A673 (cell line): ENCODE data around the gene AGMO.

ENCODE experiments used
- EZH2 ChIP-seq: fragments of 200-600 bp; sonication (generic); IDR thresholded peaks from 2 replicates; pipeline ENCODE4 v1.6.1; 2017; ENCODE audit warnings: borderline replicate concordance, low read depth, mild to moderate bottlenecking, mixed read lengths, antibody characterized with exemption, low read length; ENCODE audit not compliant: poor library complexity, severe bottlenecking
- TF ChIP-seq, protein P1 (sequence below): fragments of 300-800, 200-600 bp; sonication (generic); conservative IDR thresholded peaks from 2 replicates; pipeline ENCODE4 v1.5.1; 2017; ENCODE audit warnings: low read depth, mild to moderate bottlenecking, antibody characterized with exemption, low read length, moderate library complexity, mixed read lengths

DNA sequence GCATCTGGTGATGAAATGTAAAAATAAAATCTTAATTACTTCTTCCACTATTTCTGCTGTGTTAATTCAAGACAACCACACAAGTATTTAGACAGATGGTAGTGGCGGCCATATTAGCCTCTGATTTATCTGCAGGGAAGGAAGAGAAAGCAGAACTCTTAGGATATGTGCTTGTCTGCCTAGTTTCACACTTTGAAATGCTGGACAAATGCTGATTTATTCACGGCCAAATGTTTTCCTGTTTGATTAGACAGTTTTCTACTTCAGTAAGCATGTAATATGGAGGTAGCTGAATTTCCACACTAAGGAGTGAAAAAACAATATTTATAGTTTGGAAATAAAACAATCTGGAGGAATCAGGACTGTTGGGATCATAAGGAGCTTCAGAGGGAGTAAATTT, 158.1 kb downstream of the AGMO start:
- TF ChIP-seq, protein P1, sequence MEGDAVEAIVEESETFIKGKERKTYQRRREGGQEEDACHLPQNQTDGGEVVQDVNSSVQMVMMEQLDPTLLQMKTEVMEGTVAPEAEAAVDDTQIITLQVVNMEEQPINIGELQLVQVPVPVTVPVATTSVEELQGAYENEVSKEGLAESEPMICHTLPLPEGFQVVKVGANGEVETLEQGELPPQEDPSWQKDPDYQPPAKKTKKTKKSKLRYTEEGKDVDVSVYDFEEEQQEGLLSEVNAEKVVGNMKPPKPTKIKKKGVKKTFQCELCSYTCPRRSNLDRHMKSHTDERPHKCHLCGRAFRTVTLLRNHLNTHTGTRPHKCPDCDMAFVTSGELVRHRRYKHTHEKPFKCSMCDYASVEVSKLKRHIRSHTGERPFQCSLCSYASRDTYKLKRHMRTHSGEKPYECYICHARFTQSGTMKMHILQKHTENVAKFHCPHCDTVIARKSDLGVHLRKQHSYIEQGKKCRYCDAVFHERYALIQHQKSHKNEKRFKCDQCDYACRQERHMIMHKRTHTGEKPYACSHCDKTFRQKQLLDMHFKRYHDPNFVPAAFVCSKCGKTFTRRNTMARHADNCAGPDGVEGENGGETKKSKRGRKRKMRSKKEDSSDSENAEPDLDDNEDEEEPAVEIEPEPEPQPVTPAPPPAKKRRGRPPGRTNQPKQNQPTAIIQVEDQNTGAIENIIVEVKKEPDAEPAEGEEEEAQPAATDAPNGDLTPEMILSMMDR = no peak
- TF ChIP-seq EZH2 = no peak
